ENCODE data around the gene SCYGR1.

The SCYGR1 gene

DNA sequence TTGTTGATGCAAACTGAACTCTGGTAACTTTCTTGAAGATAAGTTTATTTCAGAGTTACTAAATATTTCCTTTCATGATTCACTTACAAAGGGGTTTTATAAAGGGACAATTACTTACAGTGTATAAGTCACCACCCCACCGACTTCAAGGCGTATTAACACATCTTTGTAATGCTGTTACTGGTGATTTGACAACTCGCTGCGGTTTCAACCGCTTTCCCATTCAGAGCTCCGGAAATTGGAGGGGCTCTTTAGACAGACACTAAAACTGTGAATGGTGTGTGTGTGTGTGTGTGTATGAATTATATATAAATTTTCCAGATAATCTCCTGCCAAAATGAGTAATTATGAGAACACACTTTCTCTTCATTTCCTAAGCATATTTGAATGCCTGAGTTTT, 13.6 kb downstream of the SCYGR1 start:
- Histone ChIP-seq H3K27ac (ENCODE audit: low read depth, low read length) (no peak overlapping the region), H3K27me3 (ENCODE audit: insufficient read depth, low read length) (no peaks in the 10 kb centered on the region), H4K91ac (ENCODE audit: low read depth, low read length) (no peak overlapping the region), H4K8ac (ENCODE audit: low read depth, low read length) (no peak overlapping the region), H3K4me1 (ENCODE audit: control insufficient read depth in 1 of 2, insufficient read depth in 2 of 2, low read length in 2 of 2) (peaks cover 0 to 2% of the 10 kb centered on the region in 2 experiments), H3K4ac (ENCODE audit: low read depth, low read length) (no peak overlapping the region), H3K4me3 (ENCODE audit: low read depth, low read length) (no peak overlapping the region), H3K18ac (ENCODE audit: low read length) (no peak overlapping the region), H2AFZ (ENCODE audit: insufficient read depth, low read length, poor library complexity) (no peak overlapping the region), H3K79me2 (ENCODE audit: control insufficient read depth, insufficient read depth, low read length, poor library complexity) (no peaks in the 10 kb centered on the region), H2BK5ac (ENCODE audit: low read depth, low read length, poor library complexity) (no peak overlapping the region), H3K23ac (ENCODE audit: low read length) (no peak overlapping the region), H2BK120ac (ENCODE audit: insufficient read depth, low read length, poor library complexity) (no peak overlapping the region), H3K9ac (ENCODE audit: low read length) (no peak overlapping the region), H2AK5ac (ENCODE audit: low read length) (no peak overlapping the region), H3K4me2 (ENCODE audit: low read length) (no peak overlapping the region), H3K79me1 (ENCODE audit: low read length) (no peaks in the 10 kb centered on the region), H3K9me3 (ENCODE audit: insufficient read depth, low read depth, low read length) (no peaks in the 10 kb centered on the region), H2BK12ac (ENCODE audit: low read length) (no peak overlapping the region), H3K36me3 (ENCODE audit: control insufficient read depth in 1 of 2, insufficient read depth in 2 of 2, low read length in 2 of 2) (no peaks in the 10 kb centered on the region), H3K14ac (ENCODE audit: low read length) (no peak overlapping the region), H4K12ac (ENCODE audit: low read depth, low read length) (no peak overlapping the region)
- no peak for DNase-seq
- WGBS (ENCODE audit: extremely low coverage, insufficient coverage, insufficient read length): no CpG with 5 or more reads among the region's 6 CpGs

DNA sequence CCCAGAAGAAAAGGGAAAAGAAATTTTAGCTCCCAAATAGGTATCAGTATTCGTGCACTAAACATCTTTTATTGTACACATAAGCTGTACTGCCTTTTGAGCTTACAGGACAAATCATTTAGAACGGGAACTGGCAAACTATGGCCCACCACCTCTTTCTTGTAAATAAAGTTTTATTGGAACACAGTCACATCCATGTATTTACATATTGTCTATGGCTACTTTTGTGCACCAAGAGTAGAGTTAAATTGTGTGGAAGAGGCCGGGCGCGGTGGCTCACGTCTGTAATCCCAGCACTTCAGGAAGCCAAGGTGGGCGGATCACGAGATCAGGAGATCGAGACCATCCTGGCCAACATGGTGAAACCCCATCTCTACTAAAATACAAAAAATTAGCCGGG, 14.4 kb downstream of the SCYGR1 start:
- Histone ChIP-seq H3K79me1 (ENCODE audit: low read length) (no peaks in the 10 kb centered on the region), H3K4me3 (ENCODE audit: low read depth, low read length) (no peak overlapping the region), H4K8ac (ENCODE audit: low read depth, low read length) (no peak overlapping the region), H2BK120ac (ENCODE audit: insufficient read depth, low read length, poor library complexity) (no peak overlapping the region), H3K4me2 (ENCODE audit: low read length) (no peak overlapping the region), H3K23ac (ENCODE audit: low read length) (no peak overlapping the region), H3K4ac (ENCODE audit: low read depth, low read length) (no peak overlapping the region), H3K4me1 (ENCODE audit: control insufficient read depth in 1 of 2, insufficient read depth in 2 of 2, low read length in 2 of 2) (peaks cover 0 to 2% of the 10 kb centered on the region in 2 experiments), H4K12ac (ENCODE audit: low read depth, low read length) (no peak overlapping the region), H4K91ac (ENCODE audit: low read depth, low read length) (no peak overlapping the region), H3K9me3 (ENCODE audit: insufficient read depth, low read depth, low read length) (no peaks in the 10 kb centered on the region), H3K9ac (ENCODE audit: low read length) (no peak overlapping the region), H3K18ac (ENCODE audit: low read length) (no peak overlapping the region), H2AK5ac (ENCODE audit: low read length) (no peak overlapping the region), H2BK12ac (ENCODE audit: low read length) (no peak overlapping the region), H3K36me3 (ENCODE audit: control insufficient read depth in 1 of 2, insufficient read depth in 2 of 2, low read length in 2 of 2) (no peaks in the 10 kb centered on the region), H3K27ac (ENCODE audit: low read depth, low read length) (no peak overlapping the region), H2AFZ (ENCODE audit: insufficient read depth, low read length, poor library complexity) (no peak overlapping the region), H2BK5ac (ENCODE audit: low read depth, low read length, poor library complexity) (no peak overlapping the region), H3K79me2 (ENCODE audit: control insufficient read depth, insufficient read depth, low read length, poor library complexity) (no peaks in the 10 kb centered on the region), H3K14ac (ENCODE audit: low read length) (no peak overlapping the region), H3K27me3 (ENCODE audit: insufficient read depth, low read length) (no peaks in the 10 kb centered on the region)
- DNase-seq: no peak
- WGBS (ENCODE audit: extremely low coverage, insufficient coverage, insufficient read length): no CpG with 5 or more reads among the region's 10 CpGs

DNA sequence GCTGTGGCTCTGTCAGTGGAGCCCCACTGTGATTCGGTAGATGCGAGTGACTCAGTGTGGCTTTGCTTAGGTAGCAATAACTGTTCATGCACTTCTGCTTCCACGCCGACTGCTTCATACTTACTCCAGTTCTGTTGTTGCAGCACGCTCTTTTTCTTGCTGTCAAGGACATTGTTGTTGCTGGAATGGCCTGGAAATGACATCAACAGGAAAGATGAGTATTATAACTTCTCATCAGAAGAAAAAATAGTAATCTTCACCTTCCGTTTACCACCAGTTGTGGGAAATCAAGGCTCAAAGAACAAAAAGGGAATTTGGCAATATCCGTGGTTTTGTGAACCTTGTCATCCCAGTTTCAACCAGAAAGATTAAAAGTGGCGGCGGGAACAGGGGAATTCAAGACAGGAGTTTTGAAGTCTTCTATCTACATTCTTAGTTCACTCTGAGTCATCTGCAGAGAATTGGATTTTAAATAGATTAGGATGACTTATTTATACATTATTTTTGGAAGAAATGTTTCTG, 16.9 kb downstream of the SCYGR1 start:
- Histone ChIP-seq H4K12ac (ENCODE audit: low read depth, low read length) (no peak overlapping the region), H3K27ac (ENCODE audit: low read depth, low read length) (no peak overlapping the region), H2AK5ac (ENCODE audit: low read length) (no peak overlapping the region), H3K36me3 (ENCODE audit: control insufficient read depth in 1 of 2, insufficient read depth in 2 of 2, low read length in 2 of 2) (no peaks in the 10 kb centered on the region), H3K4me3 (ENCODE audit: low read depth, low read length) (no peak overlapping the region), H3K79me2 (ENCODE audit: control insufficient read depth, insufficient read depth, low read length, poor library complexity) (no peaks in the 10 kb centered on the region), H3K27me3 (ENCODE audit: insufficient read depth, low read length) (no peaks in the 10 kb centered on the region), H3K4me1 (ENCODE audit: control insufficient read depth in 1 of 2, insufficient read depth in 2 of 2, low read length in 2 of 2) (no peaks in the 10 kb centered on the region), H3K4me2 (ENCODE audit: low read length) (no peak overlapping the region), H3K14ac (ENCODE audit: low read length) (no peak overlapping the region), H3K4ac (ENCODE audit: low read depth, low read length) (no peak overlapping the region), H3K9ac (ENCODE audit: low read length) (no peak overlapping the region), H4K91ac (ENCODE audit: low read depth, low read length) (no peak overlapping the region), H2AFZ (ENCODE audit: insufficient read depth, low read length, poor library complexity) (no peak overlapping the region), H3K23ac (ENCODE audit: low read length) (no peak overlapping the region), H3K9me3 (ENCODE audit: insufficient read depth, low read depth, low read length) (no peaks in the 10 kb centered on the region), H3K79me1 (ENCODE audit: low read length) (no peaks in the 10 kb centered on the region), H2BK5ac (ENCODE audit: low read depth, low read length, poor library complexity) (no peak overlapping the region), H2BK120ac (ENCODE audit: insufficient read depth, low read length, poor library complexity) (no peak overlapping the region), H4K8ac (ENCODE audit: low read depth, low read length) (no peak overlapping the region), H3K18ac (ENCODE audit: low read length) (no peak overlapping the region), H2BK12ac (ENCODE audit: low read length) (no peak overlapping the region)
- DNase-seq: peak; percentile 58 to 91
- no CpG with 5 or more reads among the region's 9 CpGs for WGBS (ENCODE audit: extremely low coverage, insufficient coverage, insufficient read length)

GRCh38 chr2:227370092-227370491, 17.7 kb downstream of the SCYGR1 start:
- Histone ChIP-seq H2BK5ac (ENCODE audit: low read depth, low read length, poor library complexity) (no peak overlapping the region), H3K14ac (ENCODE audit: low read length) (no peak overlapping the region), H3K4me1 (ENCODE audit: control insufficient read depth in 1 of 2, insufficient read depth in 2 of 2, low read length in 2 of 2) (no peaks in the 10 kb centered on the region), H3K79me1 (ENCODE audit: low read length) (no peaks in the 10 kb centered on the region), H3K18ac (ENCODE audit: low read length) (no peak overlapping the region), H3K79me2 (ENCODE audit: control insufficient read depth, insufficient read depth, low read length, poor library complexity) (no peaks in the 10 kb centered on the region), H3K4ac (ENCODE audit: low read depth, low read length) (no peak overlapping the region), H2BK120ac (ENCODE audit: insufficient read depth, low read length, poor library complexity) (no peak overlapping the region), H3K4me3 (ENCODE audit: low read depth, low read length) (no peak overlapping the region), H3K4me2 (ENCODE audit: low read length) (no peak overlapping the region), H3K36me3 (ENCODE audit: control insufficient read depth in 1 of 2, insufficient read depth in 2 of 2, low read length in 2 of 2) (no peaks in the 10 kb centered on the region), H3K9ac (ENCODE audit: low read length) (no peak overlapping the region), H4K91ac (ENCODE audit: low read depth, low read length) (no peak overlapping the region), H2AK5ac (ENCODE audit: low read length) (no peak overlapping the region), H3K23ac (ENCODE audit: low read length) (no peak overlapping the region), H3K27me3 (ENCODE audit: insufficient read depth, low read length) (no peaks in the 10 kb centered on the region), H3K9me3 (ENCODE audit: insufficient read depth, low read depth, low read length) (no peaks in the 10 kb centered on the region), H2BK12ac (ENCODE audit: low read length) (no peak overlapping the region), H3K27ac (ENCODE audit: low read depth, low read length) (no peak overlapping the region), H4K12ac (ENCODE audit: low read depth, low read length) (no peak overlapping the region), H2AFZ (ENCODE audit: insufficient read depth, low read length, poor library complexity) (no peak overlapping the region), H4K8ac (ENCODE audit: low read depth, low read length) (no peak overlapping the region)
- no peak for DNase-seq
- no CpG with 5 or more reads among the region's 8 CpGs for WGBS (ENCODE audit: extremely low coverage, insufficient coverage, insufficient read length)

Measured in trophoblast cell (in vitro differentiated cells and primary cell).